Measurements from ENCODE around the gene ATP10B.
A peak's percentile ranks its signal among the peaks of the same experiment; 100 is the strongest.

Gene ATP10B

GRCh38 chr5:160548949-160549645 lies 302.9 kb downstream of the ATP10B start:
- no peak for DNase-seq (ENCODE audit: low spot score)

GRCh38 chr5:160547872-160548271 lies 304.1 kb downstream of the ATP10B start:
- DNase-seq (ENCODE audit: low spot score), result no peak

- DNase-seq (ENCODE audit: low spot score), result peak; percentile 64
Measured at GRCh38 chr5:160547061-160547460, 304.9 kb downstream of the ATP10B start.

GRCh38 chr5:160545832-160546231 lies 306.2 kb downstream of the ATP10B start:
- DNase-seq (ENCODE audit: low spot score), result no peak

GRCh38 chr5:160543395-160543794 lies 308.6 kb downstream of the ATP10B start:
- DNase-seq (ENCODE audit: low spot score), result no peak

GRCh38 chr5:160542840-160543239 lies 309.2 kb downstream of the ATP10B start:
- no peak for DNase-seq (ENCODE audit: low spot score)

GRCh38 chr5:160542281-160542680 lies 309.7 kb downstream of the ATP10B start:
- no peak for DNase-seq (ENCODE audit: low spot score)

- DNase-seq (ENCODE audit: low spot score), result peak; percentile 19
Measured at GRCh38 chr5:160539431-160539830, 312.6 kb downstream of the ATP10B start.

GRCh38 chr5:160537940-160538339 lies 314.1 kb downstream of the ATP10B start:
- no peak for DNase-seq (ENCODE audit: low spot score)

GRCh38 chr5:160537116-160537515 lies 314.9 kb downstream of the ATP10B start:
- no peak for DNase-seq (ENCODE audit: low spot score)

- no peak for DNase-seq (ENCODE audit: low spot score)
Measured at GRCh38 chr5:160534914-160535313, 317.1 kb downstream of the ATP10B start.

GRCh38 chr5:160534125-160534524 lies 317.9 kb downstream of the ATP10B start:
- DNase-seq (ENCODE audit: low spot score), result no peak

GRCh38 chr5:160525471-160526261 lies 326.3 kb downstream of the ATP10B start:
- DNase-seq (ENCODE audit: low spot score), result no peak

GRCh38 chr5:160524827-160525226 lies 327.2 kb downstream of the ATP10B start:
- no peak for DNase-seq (ENCODE audit: low spot score)

GRCh38 chr5:160523502-160524163 lies 328.4 kb downstream of the ATP10B start:
- DNase-seq (ENCODE audit: low spot score), result no peak

GRCh38 chr5:160521392-160521663 lies 330.7 kb downstream of the ATP10B start:
- no peak for DNase-seq (ENCODE audit: low spot score)

GRCh38 chr5:160520609-160521391 lies 331.2 kb downstream of the ATP10B start:
- DNase-seq (ENCODE audit: low spot score), result no peak

- no peak for DNase-seq (ENCODE audit: low spot score)
Measured at GRCh38 chr5:160516696-160517530, 335.1 kb downstream of the ATP10B start.

- no peak for DNase-seq (ENCODE audit: low spot score)
Measured at GRCh38 chr5:160514866-160515265, 337.1 kb downstream of the ATP10B start.

GRCh38 chr5:160514191-160514590 lies 337.8 kb downstream of the ATP10B start:
- no peak for DNase-seq (ENCODE audit: low spot score)

GRCh38 chr5:160513485-160513884 lies 338.5 kb downstream of the ATP10B start:
- DNase-seq (ENCODE audit: low spot score), result no peak
